Peyer's patch (tissue), 4 donors: ENCODE data around the gene CCDC183.

Experiments used
- POLR2A ChIP-seq, 2 donors: fragments of 450-650 bp; IDR thresholded peaks; one replicate each; pipeline ENCODE4 v1.5.1; 2017; ENCODE audit warnings: antibody characterized with exemption in 2 of 2, mild to moderate bottlenecking in 2 of 2, moderate library complexity in 2 of 2
- TF ChIP-seq, protein P1 (sequence below), 6 experiments: fragments of 450-650 bp in 4 of 6; fragments of 200-600 bp in 2 of 6; sonication (generic) in 1 of 6; IDR thresholded peaks; one replicate each; pipeline ENCODE4 v1.5.1; 2017 to 2019; ENCODE audit warnings: antibody characterized with exemption in 6 of 6, mild to moderate bottlenecking in 3 of 6, moderate library complexity in 1 of 6

DNA sequence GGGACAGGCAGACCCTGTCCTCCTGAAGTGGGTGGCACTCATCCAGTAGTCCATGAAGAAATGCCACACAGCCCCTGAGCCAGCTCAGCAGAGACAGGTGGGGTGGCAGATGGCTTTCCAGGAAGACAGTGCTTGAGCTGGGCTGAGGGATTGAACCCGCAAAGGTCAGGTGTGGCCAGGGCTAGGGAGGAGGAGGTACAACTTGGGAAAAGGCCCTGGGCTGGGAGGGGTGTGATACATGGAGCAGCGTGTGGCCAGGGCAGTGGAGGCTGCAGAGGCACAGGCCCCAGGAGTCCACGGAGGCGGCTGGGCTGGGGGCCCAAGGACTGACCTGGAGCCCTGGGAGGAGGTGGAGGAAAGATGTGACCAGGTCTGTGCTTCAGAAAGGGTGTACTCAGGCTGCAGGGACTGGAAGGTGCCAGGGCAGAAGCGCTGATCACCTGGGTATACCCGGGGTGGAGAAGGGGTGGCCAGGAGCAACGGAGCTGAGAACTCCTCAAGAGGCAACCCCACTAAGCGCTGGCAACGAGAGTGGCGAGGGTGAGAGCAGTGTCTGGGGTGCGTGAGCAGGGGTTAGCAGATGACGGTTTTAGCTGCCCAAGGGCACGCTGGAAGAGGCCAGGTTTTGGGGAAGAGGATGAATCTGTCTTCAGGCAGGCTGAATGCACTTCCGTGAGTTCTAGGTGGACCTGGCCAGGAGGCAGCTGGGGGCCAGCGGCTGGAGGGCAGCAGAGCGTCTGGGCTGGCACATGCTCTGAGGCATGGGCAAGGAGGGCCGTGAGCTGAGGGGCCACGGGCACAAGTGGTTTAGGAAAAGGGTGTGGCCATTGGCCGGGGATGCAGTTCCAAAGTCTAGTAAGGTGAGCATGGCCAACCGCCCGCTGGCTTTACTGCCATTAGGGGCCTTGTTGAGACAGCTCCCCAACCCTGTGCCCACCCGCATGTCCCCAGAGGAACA lies 7.7 kb downstream of the CCDC183 start:
- TF ChIP-seq, protein P1, sequence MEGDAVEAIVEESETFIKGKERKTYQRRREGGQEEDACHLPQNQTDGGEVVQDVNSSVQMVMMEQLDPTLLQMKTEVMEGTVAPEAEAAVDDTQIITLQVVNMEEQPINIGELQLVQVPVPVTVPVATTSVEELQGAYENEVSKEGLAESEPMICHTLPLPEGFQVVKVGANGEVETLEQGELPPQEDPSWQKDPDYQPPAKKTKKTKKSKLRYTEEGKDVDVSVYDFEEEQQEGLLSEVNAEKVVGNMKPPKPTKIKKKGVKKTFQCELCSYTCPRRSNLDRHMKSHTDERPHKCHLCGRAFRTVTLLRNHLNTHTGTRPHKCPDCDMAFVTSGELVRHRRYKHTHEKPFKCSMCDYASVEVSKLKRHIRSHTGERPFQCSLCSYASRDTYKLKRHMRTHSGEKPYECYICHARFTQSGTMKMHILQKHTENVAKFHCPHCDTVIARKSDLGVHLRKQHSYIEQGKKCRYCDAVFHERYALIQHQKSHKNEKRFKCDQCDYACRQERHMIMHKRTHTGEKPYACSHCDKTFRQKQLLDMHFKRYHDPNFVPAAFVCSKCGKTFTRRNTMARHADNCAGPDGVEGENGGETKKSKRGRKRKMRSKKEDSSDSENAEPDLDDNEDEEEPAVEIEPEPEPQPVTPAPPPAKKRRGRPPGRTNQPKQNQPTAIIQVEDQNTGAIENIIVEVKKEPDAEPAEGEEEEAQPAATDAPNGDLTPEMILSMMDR (IDR thresholded peaks at IDR 0.05): no peak
- no peak for TF ChIP-seq POLR2A (IDR thresholded peaks at IDR 0.05)
